Testis (tissue), 3 donors: Measurements from ENCODE around the gene SPAG9. TPM values are rescaled to one million over a fixed set of nuclear protein-coding genes. Genes with fewer than 3 reads are reported as not detected.

Experiments used
- DNase-seq: peaks from one replicate; pipeline ENCODE4 v3.0.0-alpha.2; 2019
- H3K27ac ChIP-seq, 2 donors: fragments of 200-600 bp; sonication (generic); one replicate each; pipeline ENCODE4 v1.5.1; 2019
- H3K27me3 ChIP-seq: fragments of 200-600 bp; sonication (generic); one replicate; pipeline ENCODE4 v1.5.1; 2019
- H3K36me3 ChIP-seq: fragments of 200-600 bp; sonication (generic); one replicate; pipeline ENCODE4 v1.5.1; 2017; ENCODE audit warnings: low read depth; ENCODE audit errors: missing control alignments
- H3K4me1 ChIP-seq: fragments of 200-600 bp; sonication (generic); one replicate; pipeline ENCODE4 v1.5.1; 2019
- H3K4me3 ChIP-seq, 2 donors: fragments of 200-600 bp; sonication (generic); one replicate each; pipeline ENCODE4 v1.5.1; 2017 to 2019
- H3K9me3 ChIP-seq: fragments of 200-600 bp; sonication (generic); one replicate; pipeline ENCODE4 v1.5.1; 2017
- POLR2A ChIP-seq: fragments of 450-650 bp; IDR thresholded peaks from one replicate; pipeline ENCODE4 v1.6.1; 2017; ENCODE audit warnings: antibody characterized with exemption, mild to moderate bottlenecking, moderate library complexity
- WGBS, 2 donors: methylation state at CpG; one replicate each; pipeline ENCODE4 v1.1.5; 2018; 5-methylcytosine and 5-hydroxymethylcytosine counted together
- intact Hi-C: fragments of 100-400 bp; cut with DNase I; formaldehyde crosslinking; loops from one replicate; pipeline ENCODE4 v1.15.1; 2023; ENCODE audit warnings: low total_unique reads
- polyA plus RNA-seq: library from polyadenylated mRNA; stranded (reverse); fragments of 350-450 nt; fragmentation: Illumina TruSeq; extraction: RNeasy Lipid Tissue Mini Kit (QIAGEN cat#74804); gene quantifications from one replicate; pipeline ENCODE4 v1.2.3, GENCODE V29; 2014; ENCODE audit warnings: low read depth, low replicate concordance; ENCODE audit not compliant: insufficient read depth
- total RNA-seq, 2 donors: library from RNA; depleted of rRNA; stranded (reverse); fragments of >200 nt; gene quantifications; one replicate each; pipeline ENCODE4 v1.2.3, GENCODE V29; 2016
- TF ChIP-seq, protein P1 (sequence below), 3 experiments: fragments of 450-650 bp in 2 of 3; fragments of 200-600 bp in 1 of 3; sonication (generic) in 1 of 3; IDR thresholded peaks; one replicate each; pipeline ENCODE4 v1.5.1; 2016 to 2019; ENCODE audit warnings: antibody characterized with exemption in 3 of 3, mild to moderate bottlenecking in 2 of 3, moderate library complexity in 1 of 3

SPAG9 gene
- total and polyA plus RNA-seq, 3 donors from 2014 or later = 157 to 165 (median 159) TPM

DNA sequence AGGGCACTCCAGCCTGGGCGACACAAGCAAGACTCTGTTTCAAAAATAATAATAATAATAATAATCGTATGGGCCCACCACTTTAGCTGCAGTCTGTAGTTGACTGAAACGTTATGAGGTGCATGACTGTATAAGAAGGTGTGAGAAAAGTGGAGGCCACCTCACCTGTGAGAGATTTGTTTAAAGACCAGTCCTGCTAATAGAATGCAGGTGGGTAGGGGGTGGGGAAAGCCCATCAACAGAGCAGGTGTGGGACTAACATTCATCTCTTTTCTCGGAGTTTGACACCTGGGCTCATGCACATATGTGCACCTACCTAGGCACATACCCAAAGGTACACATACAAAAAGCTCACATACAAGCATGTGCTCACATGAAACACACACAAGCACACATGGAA lies 186.5 kb downstream of the SPAG9 start:
- 90% methylated on average over 4 of the region's 4 CpGs for WGBS, 2 donors
- Histone ChIP-seq H3K36me3 (no peaks in the 10 kb centered on the region), H3K27me3 (no peaks in the 10 kb centered on the region), H3K4me1 (peaks cover 11% of the 10 kb centered on the region), H3K4me3 (no peak overlapping the region), H3K27ac (no peak overlapping the region), H3K9me3 (no peaks in the 10 kb centered on the region)
- DNase-seq = no peak
- intact Hi-C loops = no loop called here
- TF ChIP-seq, protein P1, sequence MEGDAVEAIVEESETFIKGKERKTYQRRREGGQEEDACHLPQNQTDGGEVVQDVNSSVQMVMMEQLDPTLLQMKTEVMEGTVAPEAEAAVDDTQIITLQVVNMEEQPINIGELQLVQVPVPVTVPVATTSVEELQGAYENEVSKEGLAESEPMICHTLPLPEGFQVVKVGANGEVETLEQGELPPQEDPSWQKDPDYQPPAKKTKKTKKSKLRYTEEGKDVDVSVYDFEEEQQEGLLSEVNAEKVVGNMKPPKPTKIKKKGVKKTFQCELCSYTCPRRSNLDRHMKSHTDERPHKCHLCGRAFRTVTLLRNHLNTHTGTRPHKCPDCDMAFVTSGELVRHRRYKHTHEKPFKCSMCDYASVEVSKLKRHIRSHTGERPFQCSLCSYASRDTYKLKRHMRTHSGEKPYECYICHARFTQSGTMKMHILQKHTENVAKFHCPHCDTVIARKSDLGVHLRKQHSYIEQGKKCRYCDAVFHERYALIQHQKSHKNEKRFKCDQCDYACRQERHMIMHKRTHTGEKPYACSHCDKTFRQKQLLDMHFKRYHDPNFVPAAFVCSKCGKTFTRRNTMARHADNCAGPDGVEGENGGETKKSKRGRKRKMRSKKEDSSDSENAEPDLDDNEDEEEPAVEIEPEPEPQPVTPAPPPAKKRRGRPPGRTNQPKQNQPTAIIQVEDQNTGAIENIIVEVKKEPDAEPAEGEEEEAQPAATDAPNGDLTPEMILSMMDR (IDR thresholded peaks at IDR 0.05) = no peak
- no peak for TF ChIP-seq POLR2A

- WGBS, 2 donors = 0 to 1% methylated on average over 25 to 55 of the region's 62 CpGs
- intact Hi-C loops = no loop called here
- Histone ChIP-seq H3K36me3 (no peaks in the 10 kb centered on the region), H3K27me3 (no peaks in the 10 kb centered on the region), H3K27ac (peak overlapping the region; percentile 59 to 85), H3K4me3 (peak overlapping the region; percentile 37 to 57), H3K9me3 (no peaks in the 10 kb centered on the region), H3K4me1 (peaks cover 11% of the 10 kb centered on the region)
- DNase-seq = peak; percentile 81
- TF ChIP-seq, protein P1 (IDR thresholded peaks at IDR 0.05) = no peak
- TF ChIP-seq POLR2A = no peak
Observed at GRCh38 chr17:50931144-50931908, 189.3 kb downstream of the SPAG9 start.

DNA sequence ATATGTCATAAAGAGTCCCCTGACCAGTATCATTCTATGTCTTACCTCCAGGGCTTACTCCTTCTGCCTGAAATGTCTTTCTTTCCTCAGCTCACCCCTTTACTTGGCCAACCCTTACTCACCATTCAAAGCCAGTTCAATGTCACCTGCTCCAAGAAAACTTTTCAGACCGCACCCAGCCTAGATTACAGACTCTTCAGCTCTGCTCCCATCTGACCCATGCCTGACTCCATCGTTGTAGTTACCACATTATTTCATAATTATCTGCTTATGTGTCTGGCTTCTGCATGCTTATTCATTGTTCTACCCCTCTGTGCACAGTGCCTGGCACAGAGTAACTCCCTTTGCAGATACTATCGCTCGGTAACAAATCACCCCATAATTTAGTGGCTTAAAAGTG lies 192.0 kb downstream of the SPAG9 start:
- intact Hi-C loops = no loop called here
- no peak overlapping the region for H3K4me3 ChIP-seq
- no peak overlapping the region for H3K27ac ChIP-seq
- TF ChIP-seq, protein P1 (IDR thresholded peaks at IDR 0.05) = no peak
- TF ChIP-seq POLR2A = no peak
- H3K36me3 ChIP-seq = no peaks in the 10 kb centered on the region
- peaks cover 11% of the 10 kb centered on the region for H3K4me1 ChIP-seq
- WGBS, 2 donors = 90 to 92% methylated on average over 4 of the region's 4 CpGs
- no peaks in the 10 kb centered on the region for H3K27me3 ChIP-seq
- no peaks in the 10 kb centered on the region for H3K9me3 ChIP-seq
- no peak for DNase-seq

GRCh38 chr17:50927287-50927686 lies 193.4 kb downstream of the SPAG9 start:
- no peak for DNase-seq
- Histone ChIP-seq H3K9me3 (no peaks in the 10 kb centered on the region), H3K27ac (no peak overlapping the region), H3K27me3 (no peaks in the 10 kb centered on the region), H3K4me1 (peaks cover 11% of the 10 kb centered on the region), H3K36me3 (no peaks in the 10 kb centered on the region), H3K4me3 (no peak overlapping the region)
- 84 to 91% methylated on average over 1 to 4 of the region's 4 CpGs for WGBS, 2 donors
- intact Hi-C loops = no loop called here
- TF ChIP-seq POLR2A = no peak
- TF ChIP-seq, protein P1 (IDR thresholded peaks at IDR 0.05) = no peak

- WGBS, 2 donors = 97 to 100% methylated on average over 4 to 7 of the region's 7 CpGs
- no peak for DNase-seq
- intact Hi-C loops = no loop called here
- no peaks in the 10 kb centered on the region for H3K27me3 ChIP-seq
- TF ChIP-seq, protein P1 (IDR thresholded peaks at IDR 0.05) = no peak
- no peak for TF ChIP-seq POLR2A
- H3K36me3 ChIP-seq = no peaks in the 10 kb centered on the region
- H3K9me3 ChIP-seq = no peaks in the 10 kb centered on the region
- H3K4me1 ChIP-seq = peaks cover 11% of the 10 kb centered on the region
- no peak overlapping the region for H3K4me3 ChIP-seq
- no peak overlapping the region for H3K27ac ChIP-seq
Observed at GRCh38 chr17:50926523-50926922, 194.1 kb downstream of the SPAG9 start.
